OCI-LY7 (cell line): ENCODE data around the gene PPIG.

Experiments used
- EZH2phosphoT487 ChIP-seq: fragments of 200-600 bp; sonication (generic); IDR thresholded peaks from 2 replicates; pipeline ENCODE4 v1.6.1; 2018; ENCODE audit warnings: low read depth, borderline replicate concordance, mild to moderate bottlenecking, mixed run types, antibody characterized with exemption, low read length, moderate library complexity, mixed read lengths
- TF ChIP-seq, protein P1 (sequence below): fragments of 200-600 bp; sonication (generic); conservative IDR thresholded peaks from 2 replicates; pipeline ENCODE4 v1.5.1; 2014; ENCODE audit warnings: mild to moderate bottlenecking, antibody characterized with exemption, low read length, moderate library complexity, mixed read lengths

DNA sequence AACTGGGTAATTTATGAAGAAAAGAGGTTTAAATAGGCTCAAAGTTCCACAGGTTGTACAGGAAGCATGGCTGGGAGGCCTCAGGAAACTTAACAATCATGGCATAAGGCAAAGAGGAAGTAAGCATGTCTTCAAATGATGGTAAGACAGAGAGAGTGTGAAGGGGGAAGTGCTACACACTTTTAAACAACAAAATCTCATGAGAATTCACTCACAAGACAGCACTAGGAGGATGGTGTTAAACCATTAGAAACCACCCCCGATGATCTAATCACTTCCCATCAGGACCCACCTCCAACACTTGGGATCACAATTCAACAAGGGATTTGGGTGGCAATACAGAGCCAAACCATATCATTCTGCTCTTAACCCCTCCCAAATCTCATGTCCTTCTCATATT, 75.2 kb downstream of the PPIG start:
- TF ChIP-seq, protein P1, sequence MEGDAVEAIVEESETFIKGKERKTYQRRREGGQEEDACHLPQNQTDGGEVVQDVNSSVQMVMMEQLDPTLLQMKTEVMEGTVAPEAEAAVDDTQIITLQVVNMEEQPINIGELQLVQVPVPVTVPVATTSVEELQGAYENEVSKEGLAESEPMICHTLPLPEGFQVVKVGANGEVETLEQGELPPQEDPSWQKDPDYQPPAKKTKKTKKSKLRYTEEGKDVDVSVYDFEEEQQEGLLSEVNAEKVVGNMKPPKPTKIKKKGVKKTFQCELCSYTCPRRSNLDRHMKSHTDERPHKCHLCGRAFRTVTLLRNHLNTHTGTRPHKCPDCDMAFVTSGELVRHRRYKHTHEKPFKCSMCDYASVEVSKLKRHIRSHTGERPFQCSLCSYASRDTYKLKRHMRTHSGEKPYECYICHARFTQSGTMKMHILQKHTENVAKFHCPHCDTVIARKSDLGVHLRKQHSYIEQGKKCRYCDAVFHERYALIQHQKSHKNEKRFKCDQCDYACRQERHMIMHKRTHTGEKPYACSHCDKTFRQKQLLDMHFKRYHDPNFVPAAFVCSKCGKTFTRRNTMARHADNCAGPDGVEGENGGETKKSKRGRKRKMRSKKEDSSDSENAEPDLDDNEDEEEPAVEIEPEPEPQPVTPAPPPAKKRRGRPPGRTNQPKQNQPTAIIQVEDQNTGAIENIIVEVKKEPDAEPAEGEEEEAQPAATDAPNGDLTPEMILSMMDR, result no peak
- no peak for TF ChIP-seq EZH2phosphoT487
